ENCODE results near the gene IGF1.

The IGF1 gene

DNA sequence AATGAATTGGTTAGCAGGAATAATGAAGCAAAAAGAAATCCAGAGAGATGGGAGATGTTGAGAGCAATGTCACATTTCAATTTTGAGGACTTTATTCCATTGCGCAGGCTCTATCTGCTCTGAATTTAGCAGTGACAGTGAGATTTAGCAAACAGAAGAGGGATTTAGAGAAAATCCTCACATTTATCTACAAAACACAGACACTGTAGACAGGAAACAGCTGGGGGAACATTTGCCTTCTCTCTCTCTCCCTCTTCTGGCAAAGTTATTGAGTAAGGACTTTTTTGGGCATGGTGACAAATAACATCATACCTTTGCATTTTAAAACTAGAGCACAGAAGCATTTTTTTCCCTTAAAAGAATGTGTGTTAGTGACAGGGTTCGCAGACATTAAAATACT lies at the start of gene IGF1:
IGF1 (minus strand) TSS at position 158 of the 400 bp plus-strand sequence. CDS start 182 bp downstream, outside the sequence.
- Histone ChIP-seq H3F3A (ENCODE audit: control insufficient read depth, insufficient read depth) (no peaks in the 10 kb centered on the region), H3K4me1 (ENCODE audit: control insufficient read depth, low read length) (peaks cover 20% of the 10 kb centered on the region), H3K27ac (ENCODE audit: low read depth, low read length) (no peak within 1 kb of the TSS), H4K20me1 (ENCODE audit: control insufficient read depth, insufficient read depth, low read depth, low read length) (no peaks in the 10 kb centered on the region), H3K79me2 (ENCODE audit: control insufficient read depth, low read length) (no peaks in the 10 kb centered on the region), H3K9me2 (replicated peaks; ENCODE audit: control insufficient read depth, low read length) (no peaks in the 10 kb centered on the region), H3K36me3 (ENCODE audit: control insufficient read depth, low read length) (no peaks in the 10 kb centered on the region), H3K27me3 (ENCODE audit: control insufficient read depth, low read length) (peaks cover 10% of the 10 kb centered on the region; the same call in 1 of the 2 replicates), H3K4me3 (ENCODE audit: low read length) (no peak within 1 kb of the TSS), H3K4me2 (ENCODE audit: low read length) (no peak within 1 kb of the TSS), H3K9me3 (ENCODE audit: control insufficient read depth, insufficient read depth, low read length) (no peaks in the 10 kb centered on the region)
- no peak for TF ChIP-seq EZH2phosphoT487 (IDR thresholded peaks at IDR 0.05; ENCODE audit: borderline replicate concordance, low read length)
- TF ChIP-seq, protein P1, sequence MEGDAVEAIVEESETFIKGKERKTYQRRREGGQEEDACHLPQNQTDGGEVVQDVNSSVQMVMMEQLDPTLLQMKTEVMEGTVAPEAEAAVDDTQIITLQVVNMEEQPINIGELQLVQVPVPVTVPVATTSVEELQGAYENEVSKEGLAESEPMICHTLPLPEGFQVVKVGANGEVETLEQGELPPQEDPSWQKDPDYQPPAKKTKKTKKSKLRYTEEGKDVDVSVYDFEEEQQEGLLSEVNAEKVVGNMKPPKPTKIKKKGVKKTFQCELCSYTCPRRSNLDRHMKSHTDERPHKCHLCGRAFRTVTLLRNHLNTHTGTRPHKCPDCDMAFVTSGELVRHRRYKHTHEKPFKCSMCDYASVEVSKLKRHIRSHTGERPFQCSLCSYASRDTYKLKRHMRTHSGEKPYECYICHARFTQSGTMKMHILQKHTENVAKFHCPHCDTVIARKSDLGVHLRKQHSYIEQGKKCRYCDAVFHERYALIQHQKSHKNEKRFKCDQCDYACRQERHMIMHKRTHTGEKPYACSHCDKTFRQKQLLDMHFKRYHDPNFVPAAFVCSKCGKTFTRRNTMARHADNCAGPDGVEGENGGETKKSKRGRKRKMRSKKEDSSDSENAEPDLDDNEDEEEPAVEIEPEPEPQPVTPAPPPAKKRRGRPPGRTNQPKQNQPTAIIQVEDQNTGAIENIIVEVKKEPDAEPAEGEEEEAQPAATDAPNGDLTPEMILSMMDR (IDR thresholded peaks at IDR 0.05; ENCODE audit: low read depth, low read length, poor library complexity, severe bottlenecking), result no peak

DNA sequence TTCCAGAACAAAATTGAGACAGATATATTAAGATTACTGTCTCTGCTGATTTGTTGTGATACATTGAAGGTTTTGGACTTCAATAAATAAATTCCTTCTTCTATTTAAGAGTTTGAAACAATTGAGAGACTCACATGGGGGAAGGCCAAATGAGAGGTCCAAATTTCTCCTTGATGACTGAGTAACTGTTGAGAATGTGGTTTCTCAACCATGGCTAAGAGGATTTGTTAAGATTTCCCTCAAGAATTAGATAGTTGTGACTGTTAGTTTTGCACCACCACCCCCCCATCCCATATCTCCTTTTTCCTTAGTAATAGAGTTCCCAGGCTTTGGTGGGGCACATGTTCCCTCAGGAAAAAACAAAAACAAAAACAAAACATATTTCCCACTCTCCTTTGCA lies 47.7 kb upstream of the IGF1 start:
- H3K27ac ChIP-seq (ENCODE audit: low read depth, low read length), result no peak overlapping the region
- no peak overlapping the region for H3K4me2 ChIP-seq (ENCODE audit: low read length)
- no peaks in the 10 kb centered on the region for H4K20me1 ChIP-seq (ENCODE audit: control insufficient read depth, insufficient read depth, low read depth, low read length)
- no peak overlapping the region for H3K4me3 ChIP-seq (ENCODE audit: low read length)
- H3K36me3 ChIP-seq (ENCODE audit: control insufficient read depth, low read length), result no peaks in the 10 kb centered on the region
- H3K9me3 ChIP-seq (ENCODE audit: control insufficient read depth, insufficient read depth, low read length), result no peaks in the 10 kb centered on the region
- H3K9me2 ChIP-seq (replicated peaks; ENCODE audit: control insufficient read depth, low read length), result no peaks in the 10 kb centered on the region
- H3F3A ChIP-seq (ENCODE audit: control insufficient read depth, insufficient read depth), result no peaks in the 10 kb centered on the region
- H3K27me3 ChIP-seq (ENCODE audit: control insufficient read depth, low read length), result no peaks in the 10 kb centered on the region
- no peaks in the 10 kb centered on the region for H3K4me1 ChIP-seq (ENCODE audit: control insufficient read depth, low read length)
- no peak for TF ChIP-seq EZH2phosphoT487 (IDR thresholded peaks at IDR 0.05; ENCODE audit: borderline replicate concordance, low read length)
- TF ChIP-seq, protein P1 (IDR thresholded peaks at IDR 0.05; ENCODE audit: low read depth, low read length, poor library complexity, severe bottlenecking), result no peak
- no peaks in the 10 kb centered on the region for H3K79me2 ChIP-seq (ENCODE audit: control insufficient read depth, low read length)

DNA sequence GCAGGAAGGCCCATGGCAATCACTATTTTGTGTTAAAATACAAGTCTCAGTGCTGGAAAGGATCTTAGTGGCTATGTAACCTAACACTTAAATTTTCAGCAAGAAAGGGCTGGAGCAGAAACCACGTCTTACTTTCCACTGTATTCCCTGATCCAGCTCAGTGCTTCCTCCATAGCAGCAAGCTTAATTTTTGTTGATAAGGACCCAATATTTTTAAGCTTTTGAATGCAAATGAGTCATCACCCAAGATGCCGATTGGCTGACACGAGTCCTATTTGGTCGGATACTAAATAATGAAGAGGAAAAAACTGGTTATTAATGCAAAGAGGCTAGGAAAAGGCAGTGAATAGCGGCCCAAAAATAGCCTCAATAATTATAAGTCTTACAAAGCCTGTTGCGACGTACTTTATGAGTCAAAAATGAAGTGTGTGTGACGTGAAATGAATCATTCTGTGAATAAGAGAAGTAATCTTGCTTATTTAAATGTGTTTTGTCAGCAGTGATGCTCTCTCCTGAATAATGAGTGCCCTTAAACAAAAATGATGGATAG lies 46.9 kb upstream of the IGF1 start:
- TF ChIP-seq EZH2phosphoT487 (IDR thresholded peaks at IDR 0.05; ENCODE audit: borderline replicate concordance, low read length), result no peak
- TF ChIP-seq, protein P1 (IDR thresholded peaks at IDR 0.05; ENCODE audit: low read depth, low read length, poor library complexity, severe bottlenecking), result no peak
- H3F3A ChIP-seq (ENCODE audit: control insufficient read depth, insufficient read depth), result no peaks in the 10 kb centered on the region
- no peaks in the 10 kb centered on the region for H3K27me3 ChIP-seq (ENCODE audit: control insufficient read depth, low read length)
- H3K9me3 ChIP-seq (ENCODE audit: control insufficient read depth, insufficient read depth, low read length), result no peaks in the 10 kb centered on the region
- H4K20me1 ChIP-seq (ENCODE audit: control insufficient read depth, insufficient read depth, low read depth, low read length), result no peaks in the 10 kb centered on the region
- no peaks in the 10 kb centered on the region for H3K9me2 ChIP-seq (replicated peaks; ENCODE audit: control insufficient read depth, low read length)
- H3K4me1 ChIP-seq (ENCODE audit: control insufficient read depth, low read length), result no peaks in the 10 kb centered on the region
- H3K4me3 ChIP-seq (ENCODE audit: low read length), result no peak overlapping the region
- H3K27ac ChIP-seq (ENCODE audit: low read depth, low read length), result no peak overlapping the region
- H3K36me3 ChIP-seq (ENCODE audit: control insufficient read depth, low read length), result no peaks in the 10 kb centered on the region
- no peaks in the 10 kb centered on the region for H3K79me2 ChIP-seq (ENCODE audit: control insufficient read depth, low read length)
- H3K4me2 ChIP-seq (ENCODE audit: low read length), result no peak overlapping the region

All from DOHH2 (cell line).